Measurements from ENCODE around the gene TSPAN32. TPM values are rescaled to one million over a fixed set of nuclear protein-coding genes. Genes with fewer than 3 reads are reported as not detected.

TSPAN32 gene
- total RNA-seq, 2 donors from 2014 or later: 0.40 to 0.62 TPM

GRCh38 chr11:2325719-2326118 lies 23.9 kb downstream of the TSPAN32 start:
- H3K9me3 ChIP-seq: no peaks in the 10 kb centered on the region
- H3K9ac ChIP-seq (ENCODE audit: low read depth in 2 of 2, low read length in 2 of 2): no peak overlapping the region
- DNase-seq: no peak
- H3K27ac ChIP-seq: no peak overlapping the region
- H3K27me3 ChIP-seq: no peaks in the 10 kb centered on the region
- H3K4me3 ChIP-seq: no peak overlapping the region
- H3K36me3 ChIP-seq: no peaks in the 10 kb centered on the region
- no peak for TF ChIP-seq CTCF (IDR thresholded peaks at IDR 0.05)
- no peaks in the 10 kb centered on the region for H3K4me1 ChIP-seq
- intact Hi-C loops (cut with DNase I): no loop called here

- H3K9me3 ChIP-seq: no peaks in the 10 kb centered on the region
- TF ChIP-seq CTCF (IDR thresholded peaks at IDR 0.05): no peak
- no peak for DNase-seq
- H3K27me3 ChIP-seq: no peaks in the 10 kb centered on the region
- no peak overlapping the region for H3K9ac ChIP-seq (ENCODE audit: low read depth in 2 of 2, low read length in 2 of 2)
- no peaks in the 10 kb centered on the region for H3K36me3 ChIP-seq
- no peak overlapping the region for H3K27ac ChIP-seq
- intact Hi-C loops (cut with DNase I): no loop called here
- H3K4me1 ChIP-seq: no peaks in the 10 kb centered on the region
- H3K4me3 ChIP-seq: no peak overlapping the region
These were observed 25.2 kb downstream of the TSPAN32 start for GRCh38 chr11:2327032-2327431.

GRCh38 chr11:2328021-2328420 lies 26.2 kb downstream of the TSPAN32 start:
- no peak for DNase-seq
- intact Hi-C loops (cut with DNase I): no loop called here
- no peak for TF ChIP-seq CTCF (IDR thresholded peaks at IDR 0.05)

GRCh38 chr11:2328656-2329354 lies 27.0 kb downstream of the TSPAN32 start:
- Histone ChIP-seq H3K4me3 (no peak overlapping the region), H3K9ac (ENCODE audit: low read depth in 2 of 2, low read length in 2 of 2) (no peak overlapping the region), H3K4me1 (no peaks in the 10 kb centered on the region), H3K9me3 (no peaks in the 10 kb centered on the region), H3K27me3 (no peaks in the 10 kb centered on the region), H3K27ac (no peak overlapping the region), H3K36me3 (no peaks in the 10 kb centered on the region)
- no peak for DNase-seq
- intact Hi-C loops (cut with DNase I): no loop called here
- no peak for TF ChIP-seq CTCF (IDR thresholded peaks at IDR 0.05)

More at GRCh38 chr11:2328021-2328420, 26.2 kb downstream of the TSPAN32 start:
- Histone ChIP-seq H3K9me3 (no peaks in the 10 kb centered on the region), H3K4me3 (no peak overlapping the region), H3K36me3 (no peaks in the 10 kb centered on the region), H3K9ac (ENCODE audit: low read depth in 2 of 2, low read length in 2 of 2) (no peak overlapping the region), H3K27me3 (no peaks in the 10 kb centered on the region), H3K4me1 (no peaks in the 10 kb centered on the region), H3K27ac (no peak overlapping the region)

- H3K4me1 ChIP-seq: no peaks in the 10 kb centered on the region
- no peak overlapping the region for H3K4me3 ChIP-seq
- TF ChIP-seq CTCF (IDR thresholded peaks at IDR 0.05): no peak
- intact Hi-C loops (cut with DNase I): no loop called here
- H3K9me3 ChIP-seq: no peaks in the 10 kb centered on the region
- H3K27ac ChIP-seq: no peak overlapping the region
- no peak for DNase-seq
- no peaks in the 10 kb centered on the region for H3K36me3 ChIP-seq
- H3K27me3 ChIP-seq: no peaks in the 10 kb centered on the region
- no peak overlapping the region for H3K9ac ChIP-seq (ENCODE audit: low read depth in 2 of 2, low read length in 2 of 2)
These were observed 27.7 kb downstream of the TSPAN32 start for GRCh38 chr11:2329551-2329950.
